Prostate gland (tissue), 2 donors: ENCODE measurements around the gene KIAA0753.

Experiments used
- CTCF ChIP-seq, 4 experiments: fragments of 200-600 bp in 2 of 4; fragments of 450-650 bp in 2 of 4; sonication (generic) in 2 of 4; IDR thresholded peaks; 1 replicate in 3 of 4; 2 replicates in 1 of 4; pipeline ENCODE4 v1.5.1; 2016 to 2019; ENCODE audit warnings: antibody characterized with exemption in 4 of 4, mild to moderate bottlenecking in 2 of 4, moderate library complexity in 2 of 4
- POLR2AphosphoS5 ChIP-seq: sonication (generic); formaldehyde crosslinking; IDR thresholded peaks from one replicate; pipeline ENCODE4 v1.6.1; 2017; ENCODE audit warnings: antibody characterized with exemption

GRCh38 chr17:6596511-6596910 lies 44.0 kb downstream of the KIAA0753 start:
- TF ChIP-seq CTCF (IDR thresholded peaks at IDR 0.05) (no peak), POLR2AphosphoS5 (no peak)
